Keratinocyte (primary cell): Measurements from ENCODE around the gene NFAT5.

ENCODE experiments used
- CTCF ChIP-seq, 3 experiments: IDR thresholded peaks in 1 of 3; conservative IDR thresholded peaks in 1 of 3; optimal IDR thresholded peaks in 1 of 3; 2 replicates in 2 of 3; 3 replicates in 1 of 3; pipeline versions ENCODE3 to v1.5.1; 2011; ENCODE audit warnings: low read length in 3 of 3, mild to moderate bottlenecking in 3 of 3, moderate library complexity in 2 of 3, control low read depth in 1 of 3, inconsistent platforms in 1 of 3; ENCODE audit not compliant: insufficient read depth in 2 of 3; ENCODE audit errors: extremely low read depth in 1 of 3
- EZH2 ChIP-seq: IDR thresholded peaks from one replicate; pipeline ENCODE4 v1.6.1; 2012; ENCODE audit warnings: inconsistent platforms, mild to moderate bottlenecking, low read length, moderate library complexity

- no peak for TF ChIP-seq CTCF (optimal IDR thresholded peaks at IDR 0.05 in 1 of 3, IDR thresholded peaks at IDR 0.05 in 1 of 3, conservative IDR thresholded peaks at IDR 0.05 in 1 of 3; ENCODE audit: extremely low read depth in 1 of 3, insufficient read depth in 2 of 3, low read length in 3 of 3)
- no peak for TF ChIP-seq EZH2
Observed at GRCh38 chr16:69615528-69615927, 49.8 kb downstream of the NFAT5 start.
